Limb (tissue), 2 donors: ENCODE measurements around the gene LYPD4.
"Not testable (repeated sequence)": the region's sequence is repeated elsewhere in the genome, so short reads cannot be mapped to it uniquely, and the experiment has no call there.

Experiments
- DNase-seq, 2 donors: peaks; one replicate each; pipeline ENCODE4 v3.0.0-alpha.2; 2016; ENCODE audit errors: extremely low spot score in 2 of 2

LYPD4 gene

GRCh38 chr19:41801031-41801430 lies 43.5 kb downstream of the LYPD4 start:
- DNase-seq = no peak

GRCh38 chr19:41799444-41800000 lies 45.0 kb downstream of the LYPD4 start:
- no peak for DNase-seq

GRCh38 chr19:41796901-41797300 lies 47.6 kb downstream of the LYPD4 start:
- no peak for DNase-seq

- no peak for DNase-seq
These were observed 48.1 kb downstream of the LYPD4 start, which contains the start of gene CEACAM3 for GRCh38 chr19:41796362-41796761. Gene CEACAM3, plus strand, starts transcription at chr19:41796587. Its CDS starts 91 bp downstream, at chr19:41796678.

GRCh38 chr19:41795031-41795461 lies 49.4 kb downstream of the LYPD4 start:
- no peak for DNase-seq

GRCh38 chr19:41793414-41793727 lies 51.1 kb downstream of the LYPD4 start:
- DNase-seq = no peak

GRCh38 chr19:41792513-41793413 lies 51.7 kb downstream of the LYPD4 start:
- DNase-seq = peak in 1 of 2 donors; percentile 54

- DNase-seq = not testable (repeated sequence)
These were observed 55.4 kb downstream of the LYPD4 start for GRCh38 chr19:41789053-41789452.

- not testable (repeated sequence) for DNase-seq
These were observed 56.0 kb downstream of the LYPD4 start for GRCh38 chr19:41788518-41788917.
